ENCODE data around the gene FARS2. TPM values are rescaled to one million over a fixed set of nuclear protein-coding genes. Genes with fewer than 3 reads are reported as not detected.

Gene FARS2
- polyA plus RNA-seq, 1 donor (not counting 4 experiments of a cell fraction or from before 2014, with no cell fraction given): 21.3 TPM

- Histone ChIP-seq H3K79me2 (ENCODE audit: control insufficient read depth, insufficient read depth, low read length) (no peaks in the 10 kb centered on the region), H3K4me1 (ENCODE audit: control insufficient read depth, extremely low read depth, insufficient read depth, low read length) (peaks cover 6% of the 10 kb centered on the region), H2AFZ (ENCODE audit: control insufficient read depth, low read length) (no peak overlapping the region), H3K4me2 (ENCODE audit: control insufficient read depth, extremely low read depth, insufficient read depth, low read depth, low read length) (no peak overlapping the region), H3K9me1 (ENCODE audit: control insufficient read depth, extremely low read depth, insufficient read depth, low read length) (no peaks in the 10 kb centered on the region), H3K9ac (ENCODE audit: control insufficient read depth, extremely low read depth, insufficient read depth, low read length) (no peak overlapping the region), H3K36me3 (ENCODE audit: control insufficient read depth in 2 of 2, extremely low read depth in 1 of 2, insufficient read depth in 2 of 2, low read length in 2 of 2) (no peaks in the 10 kb centered on the region), H3K9me3 (ENCODE audit: control insufficient read depth, low read depth, low read length) (no peaks in the 10 kb centered on the region), H3K4me3 (ENCODE audit: control insufficient read depth in 2 of 3, extremely low read depth in 1 of 3, insufficient read depth in 2 of 3, low read depth in 1 of 3, low read length in 3 of 3) (no peak overlapping the region), H3K27me3 (ENCODE audit: control insufficient read depth, extremely low read depth, insufficient read depth, low read length) (no peaks in the 10 kb centered on the region), H4K20me1 (ENCODE audit: control insufficient read depth, extremely low read depth, insufficient read depth, low read length) (no peaks in the 10 kb centered on the region), H3K27ac (ENCODE audit: control insufficient read depth, insufficient read depth, low read length) (no peak overlapping the region)
- dilution Hi-C loops (cut with MboI; ENCODE audit: extremely low pct_ligation_motif_present, low sequenced_read_pairs): no loop called here
- DNase-seq (ENCODE audit: low read depth, low spot score) (no peak), FAIRE-seq (no peak)
- TF ChIP-seq EZH2 (IDR thresholded peaks at IDR 0.05; ENCODE audit: low read length): no peak
- TF ChIP-seq, protein P1, sequence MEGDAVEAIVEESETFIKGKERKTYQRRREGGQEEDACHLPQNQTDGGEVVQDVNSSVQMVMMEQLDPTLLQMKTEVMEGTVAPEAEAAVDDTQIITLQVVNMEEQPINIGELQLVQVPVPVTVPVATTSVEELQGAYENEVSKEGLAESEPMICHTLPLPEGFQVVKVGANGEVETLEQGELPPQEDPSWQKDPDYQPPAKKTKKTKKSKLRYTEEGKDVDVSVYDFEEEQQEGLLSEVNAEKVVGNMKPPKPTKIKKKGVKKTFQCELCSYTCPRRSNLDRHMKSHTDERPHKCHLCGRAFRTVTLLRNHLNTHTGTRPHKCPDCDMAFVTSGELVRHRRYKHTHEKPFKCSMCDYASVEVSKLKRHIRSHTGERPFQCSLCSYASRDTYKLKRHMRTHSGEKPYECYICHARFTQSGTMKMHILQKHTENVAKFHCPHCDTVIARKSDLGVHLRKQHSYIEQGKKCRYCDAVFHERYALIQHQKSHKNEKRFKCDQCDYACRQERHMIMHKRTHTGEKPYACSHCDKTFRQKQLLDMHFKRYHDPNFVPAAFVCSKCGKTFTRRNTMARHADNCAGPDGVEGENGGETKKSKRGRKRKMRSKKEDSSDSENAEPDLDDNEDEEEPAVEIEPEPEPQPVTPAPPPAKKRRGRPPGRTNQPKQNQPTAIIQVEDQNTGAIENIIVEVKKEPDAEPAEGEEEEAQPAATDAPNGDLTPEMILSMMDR (optimal IDR thresholded peaks at IDR 0.05 in 1 of 3, IDR thresholded peaks at IDR 0.05 in 1 of 3, conservative IDR thresholded peaks at IDR 0.05 in 1 of 3; ENCODE audit: extremely low read depth in 1 of 3, insufficient read depth in 2 of 3, low read length in 3 of 3): no peak
Observed at GRCh38 chr6:5728351-5729079, 467.2 kb downstream of the FARS2 start.

- Histone ChIP-seq H3K9me1 (ENCODE audit: control insufficient read depth, extremely low read depth, insufficient read depth, low read length) (no peaks in the 10 kb centered on the region), H4K20me1 (ENCODE audit: control insufficient read depth, extremely low read depth, insufficient read depth, low read length) (no peaks in the 10 kb centered on the region), H2AFZ (ENCODE audit: control insufficient read depth, low read length) (no peak overlapping the region), H3K4me3 (ENCODE audit: control insufficient read depth in 2 of 3, extremely low read depth in 1 of 3, insufficient read depth in 2 of 3, low read depth in 1 of 3, low read length in 3 of 3) (no peak overlapping the region), H3K9ac (ENCODE audit: control insufficient read depth, extremely low read depth, insufficient read depth, low read length) (no peak overlapping the region), H3K27me3 (ENCODE audit: control insufficient read depth, extremely low read depth, insufficient read depth, low read length) (no peaks in the 10 kb centered on the region), H3K27ac (ENCODE audit: control insufficient read depth, insufficient read depth, low read length) (no peak overlapping the region), H3K79me2 (ENCODE audit: control insufficient read depth, insufficient read depth, low read length) (no peaks in the 10 kb centered on the region), H3K4me2 (ENCODE audit: control insufficient read depth, extremely low read depth, insufficient read depth, low read depth, low read length) (no peak overlapping the region), H3K4me1 (ENCODE audit: control insufficient read depth, extremely low read depth, insufficient read depth, low read length) (peaks cover 6% of the 10 kb centered on the region), H3K36me3 (ENCODE audit: control insufficient read depth in 2 of 2, extremely low read depth in 1 of 2, insufficient read depth in 2 of 2, low read length in 2 of 2) (no peaks in the 10 kb centered on the region), H3K9me3 (ENCODE audit: control insufficient read depth, low read depth, low read length) (no peaks in the 10 kb centered on the region)
- peak; percentile 68 for FAIRE-seq
- dilution Hi-C loops (cut with MboI; ENCODE audit: extremely low pct_ligation_motif_present, low sequenced_read_pairs): no loop called here
- no peak for DNase-seq (ENCODE audit: low read depth, low spot score)
- TF ChIP-seq, protein P1 (optimal IDR thresholded peaks at IDR 0.05 in 1 of 3, IDR thresholded peaks at IDR 0.05 in 1 of 3, conservative IDR thresholded peaks at IDR 0.05 in 1 of 3; ENCODE audit: extremely low read depth in 1 of 3, insufficient read depth in 2 of 3, low read length in 3 of 3): no peak
- no peak for TF ChIP-seq EZH2 (IDR thresholded peaks at IDR 0.05; ENCODE audit: low read length)
Observed at GRCh38 chr6:5729080-5729434, 467.7 kb downstream of the FARS2 start.
